ENCODE results near the gene SLX9. TPM values are rescaled to one million over a fixed set of nuclear protein-coding genes. Genes with fewer than 3 reads are reported as not detected.

Gene SLX9
- total RNA-seq, 1 experiment from 2014 or later, result 58.7 TPM

GRCh38 chr21:44907966-44908895 is 31.6 kb upstream of the SLX9 start:
- Mint-ChIP-seq H3K27me3 (ENCODE audit: insufficient read depth, unreplicated experiment) (no peaks in the 10 kb centered on the region), H3K4me3 (ENCODE audit: unreplicated experiment) (no peak overlapping the region), H3K27ac (ENCODE audit: low read depth, unreplicated experiment) (no peak overlapping the region), H3K4me1 (ENCODE audit: insufficient read depth, unreplicated experiment) (peaks cover 15% of the 10 kb centered on the region), H3K36me3 (ENCODE audit: insufficient read depth, unreplicated experiment) (peaks cover under 1% of the 10 kb centered on the region), H3K9me3 (ENCODE audit: unreplicated experiment) (no peaks in the 10 kb centered on the region)
- intact Hi-C loops (cut with micrococcal nuclease), result no loop called here
- no TSS peak for BruUV-seq (replicated peaks)
- POLR2A ChIA-PET, result no interaction called here
- TF ChIP-seq, protein P1, sequence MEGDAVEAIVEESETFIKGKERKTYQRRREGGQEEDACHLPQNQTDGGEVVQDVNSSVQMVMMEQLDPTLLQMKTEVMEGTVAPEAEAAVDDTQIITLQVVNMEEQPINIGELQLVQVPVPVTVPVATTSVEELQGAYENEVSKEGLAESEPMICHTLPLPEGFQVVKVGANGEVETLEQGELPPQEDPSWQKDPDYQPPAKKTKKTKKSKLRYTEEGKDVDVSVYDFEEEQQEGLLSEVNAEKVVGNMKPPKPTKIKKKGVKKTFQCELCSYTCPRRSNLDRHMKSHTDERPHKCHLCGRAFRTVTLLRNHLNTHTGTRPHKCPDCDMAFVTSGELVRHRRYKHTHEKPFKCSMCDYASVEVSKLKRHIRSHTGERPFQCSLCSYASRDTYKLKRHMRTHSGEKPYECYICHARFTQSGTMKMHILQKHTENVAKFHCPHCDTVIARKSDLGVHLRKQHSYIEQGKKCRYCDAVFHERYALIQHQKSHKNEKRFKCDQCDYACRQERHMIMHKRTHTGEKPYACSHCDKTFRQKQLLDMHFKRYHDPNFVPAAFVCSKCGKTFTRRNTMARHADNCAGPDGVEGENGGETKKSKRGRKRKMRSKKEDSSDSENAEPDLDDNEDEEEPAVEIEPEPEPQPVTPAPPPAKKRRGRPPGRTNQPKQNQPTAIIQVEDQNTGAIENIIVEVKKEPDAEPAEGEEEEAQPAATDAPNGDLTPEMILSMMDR (IDR thresholded peaks at IDR 0.05; ENCODE audit: unreplicated experiment), result no peak
- CTCF ChIA-PET, result interaction anchor here (0.6 to 1.2 kb wide), 4 partner anchors 13 to 442 kb away, joined by 3 to 6 read pairs (median 4); no protein-coding TSS in a partner anchor
- no peak for DNase-seq (ENCODE audit: unreplicated experiment)

GRCh38 chr21:44908908-44909307 is 30.9 kb upstream of the SLX9 start:
- Mint-ChIP-seq H3K4me1 (ENCODE audit: insufficient read depth, unreplicated experiment) (peaks cover 15% of the 10 kb centered on the region), H3K9me3 (ENCODE audit: unreplicated experiment) (no peaks in the 10 kb centered on the region), H3K4me3 (ENCODE audit: unreplicated experiment) (no peak overlapping the region), H3K27ac (ENCODE audit: low read depth, unreplicated experiment) (no peak overlapping the region), H3K36me3 (ENCODE audit: insufficient read depth, unreplicated experiment) (no peaks in the 10 kb centered on the region), H3K27me3 (ENCODE audit: insufficient read depth, unreplicated experiment) (no peaks in the 10 kb centered on the region)
- no peak for DNase-seq (ENCODE audit: unreplicated experiment)
- ChIA-PET CTCF (interaction anchor here (0.6 to 1.2 kb wide), 4 partner anchors 16 to 443 kb away, joined by 3 read pairs; no protein-coding TSS in a partner anchor), POLR2A (interaction anchor here (1.0 kb wide), 1 partner anchor 27 kb away, joined by 4 read pairs; no protein-coding TSS in a partner anchor)
- no TSS peak for BruUV-seq (replicated peaks)
- intact Hi-C loops (cut with micrococcal nuclease), result no loop called here
- TF ChIP-seq, protein P1 (IDR thresholded peaks at IDR 0.05; ENCODE audit: unreplicated experiment), result no peak

DNA sequence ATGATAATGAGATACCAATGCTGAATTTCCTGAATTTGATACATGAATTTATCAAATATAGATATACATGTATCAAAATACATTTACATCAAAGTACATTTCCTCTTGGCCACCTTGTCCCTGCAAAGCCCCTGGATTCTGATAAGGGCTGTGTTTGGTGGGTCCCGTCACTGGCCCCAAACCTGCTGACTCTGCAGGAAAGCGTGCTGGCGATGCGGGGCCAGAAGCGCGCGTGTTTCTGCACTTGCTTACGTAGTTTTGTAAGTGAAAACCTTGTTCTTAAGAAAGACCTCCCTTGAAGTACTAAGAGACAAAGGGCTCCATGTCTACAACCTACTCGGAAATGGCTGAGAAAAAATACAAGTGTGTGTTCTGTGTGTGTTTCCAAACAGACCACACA is 30.1 kb upstream of the SLX9 start:
- Mint-ChIP-seq H3K9me3 (ENCODE audit: unreplicated experiment) (no peaks in the 10 kb centered on the region), H3K27ac (ENCODE audit: low read depth, unreplicated experiment) (no peak overlapping the region), H3K4me3 (ENCODE audit: unreplicated experiment) (no peak overlapping the region), H3K4me1 (ENCODE audit: insufficient read depth, unreplicated experiment) (peaks cover 23% of the 10 kb centered on the region), H3K36me3 (ENCODE audit: insufficient read depth, unreplicated experiment) (no peaks in the 10 kb centered on the region), H3K27me3 (ENCODE audit: insufficient read depth, unreplicated experiment) (no peaks in the 10 kb centered on the region)
- intact Hi-C loops (cut with micrococcal nuclease), result loop anchor here (2.0 kb wide), 1 partner anchor 37 kb away; the partner anchor contains the start of gene PTTG1IP
- BruUV-seq (replicated peaks), result no TSS peak
- POLR2A ChIA-PET, result interaction anchor here (0.6 to 1.0 kb wide), 3 partner anchors 28 to 42 kb away, joined by 3 to 5 read pairs (median 4); partner anchors contain the start of gene PTTG1IP
- DNase-seq (ENCODE audit: unreplicated experiment), result no peak
- CTCF ChIA-PET, result interaction anchor here (0.6 to 1.2 kb wide), 4 partner anchors 16 to 110 kb away, joined by 3 read pairs; no protein-coding TSS in a partner anchor
- TF ChIP-seq, protein P1 (IDR thresholded peaks at IDR 0.05; ENCODE audit: unreplicated experiment), result no peak

All from MCF 10A (cell line).